IPS-18a (cell line): ENCODE data around the gene PABPN1L.

Experiments
- H3K27ac ChIP-seq: one replicate; pipeline ENCODE4 v1.5.1; 2013; ENCODE audit warnings: low read length
- H3K27me3 ChIP-seq: one replicate; pipeline ENCODE4 v1.6.1; 2013; ENCODE audit warnings: mild to moderate bottlenecking, low read length; ENCODE audit not compliant: control insufficient read depth, insufficient read depth
- H3K36me3 ChIP-seq: one replicate; pipeline ENCODE4 v1.6.1; 2013; ENCODE audit warnings: low read depth, low read length; ENCODE audit not compliant: control insufficient read depth
- H3K4me1 ChIP-seq: one replicate; pipeline ENCODE4 v1.6.1; 2013; ENCODE audit warnings: low read depth, low read length; ENCODE audit not compliant: control insufficient read depth
- H3K4me3 ChIP-seq: one replicate; pipeline ENCODE4 v1.5.1; 2013; ENCODE audit warnings: low read length
- H3K9ac ChIP-seq: one replicate; pipeline ENCODE4 v1.6.1; 2013; ENCODE audit warnings: mild to moderate bottlenecking, low read length, moderate library complexity
- H3K9me3 ChIP-seq: one replicate; pipeline ENCODE4 v1.6.1; 2013; ENCODE audit warnings: low read depth, low read length; ENCODE audit not compliant: control insufficient read depth

Gene PABPN1L

DNA sequence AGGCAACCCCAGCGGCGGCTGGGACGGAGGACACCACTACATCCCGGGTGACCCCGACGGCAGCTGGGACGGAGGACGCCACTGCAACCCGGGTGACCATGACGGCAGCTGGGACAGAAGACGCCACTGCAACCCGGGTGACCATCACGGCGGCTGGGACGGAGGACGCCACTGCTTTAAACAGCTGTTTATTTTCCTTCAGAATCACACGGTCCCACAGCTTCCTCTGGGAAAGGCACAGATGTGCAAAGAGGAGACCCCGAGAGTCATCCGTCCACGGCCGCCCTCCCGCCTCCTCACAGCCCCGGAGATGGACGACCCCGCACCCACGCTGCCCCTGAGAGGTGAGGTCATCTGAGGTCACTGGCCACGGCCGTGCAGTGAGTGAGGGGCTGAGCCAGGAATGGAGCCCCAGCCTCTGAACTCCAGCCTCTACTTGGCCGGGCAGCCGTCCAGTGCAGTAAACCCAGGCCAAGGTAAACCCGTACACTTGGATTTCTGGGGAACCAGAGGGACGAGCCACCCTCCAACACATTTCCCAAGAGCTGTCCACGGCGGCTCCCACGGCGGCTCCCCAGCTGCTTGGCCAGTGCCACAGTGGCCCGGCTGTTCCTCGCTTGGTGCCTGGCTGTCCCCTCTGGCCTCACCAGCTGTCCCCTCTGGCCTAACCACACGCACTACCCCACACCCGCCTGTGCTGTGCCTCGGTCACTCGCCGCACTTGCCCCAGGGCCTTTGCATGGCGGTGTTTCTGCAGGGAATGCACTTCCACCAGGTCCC is 43.2 kb upstream of the PABPN1L start:
- no peaks in the 10 kb centered on the region for H3K36me3 ChIP-seq
- H3K4me3 ChIP-seq = no peak overlapping the region
- no peak overlapping the region for H3K9ac ChIP-seq
- no peak overlapping the region for H3K27ac ChIP-seq
- H3K9me3 ChIP-seq = no peaks in the 10 kb centered on the region
- peaks cover 4% of the 10 kb centered on the region for H3K4me1 ChIP-seq
- H3K27me3 ChIP-seq = no peaks in the 10 kb centered on the region

DNA sequence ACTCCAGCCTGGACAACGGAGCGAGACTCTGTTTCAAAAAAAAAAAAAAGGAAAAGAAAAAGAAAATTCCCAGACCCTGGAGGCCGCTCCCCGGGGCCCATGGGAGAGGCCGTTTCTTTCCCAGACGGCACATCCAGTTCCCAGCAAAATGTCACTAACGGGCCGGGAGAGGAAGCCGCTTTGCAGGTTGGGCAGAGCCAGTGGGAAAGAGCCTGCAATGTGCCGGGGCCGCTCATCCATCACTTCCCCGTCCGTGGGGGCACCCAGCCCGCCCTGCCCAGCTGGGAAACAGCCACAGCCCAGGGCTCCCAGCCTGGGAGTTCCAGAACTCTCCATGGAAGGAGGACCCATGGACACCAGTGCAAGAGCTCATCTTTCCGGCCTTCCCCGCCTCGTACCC is 41.8 kb upstream of the PABPN1L start:
- Histone ChIP-seq H3K9ac (no peak overlapping the region), H3K4me1 (peaks cover 4% of the 10 kb centered on the region), H3K4me3 (no peak overlapping the region), H3K9me3 (no peaks in the 10 kb centered on the region), H3K27me3 (no peaks in the 10 kb centered on the region), H3K36me3 (no peaks in the 10 kb centered on the region), H3K27ac (no peak overlapping the region)

DNA sequence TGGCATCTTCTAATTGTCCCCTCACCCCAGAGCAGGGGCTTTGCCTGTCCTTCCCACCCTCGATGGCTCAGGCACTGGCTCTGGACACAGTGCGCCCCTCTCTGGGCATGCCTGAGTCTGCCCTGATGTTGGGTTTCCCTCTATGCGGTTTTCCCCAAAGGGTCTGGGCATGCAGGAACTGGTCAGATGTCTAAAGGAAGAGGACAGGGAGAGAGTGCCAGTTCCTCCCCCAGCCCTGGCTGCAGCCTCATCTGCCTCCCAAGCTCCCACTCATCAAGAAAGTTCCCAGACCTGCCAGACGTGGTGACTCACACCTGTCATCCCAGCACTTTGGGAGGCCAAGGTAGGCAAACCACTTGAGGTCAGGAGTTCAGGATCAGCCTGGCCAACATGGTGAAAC is 41.3 kb upstream of the PABPN1L start:
- no peaks in the 10 kb centered on the region for H3K36me3 ChIP-seq
- no peak overlapping the region for H3K27ac ChIP-seq
- no peaks in the 10 kb centered on the region for H3K9me3 ChIP-seq
- H3K4me3 ChIP-seq = no peak overlapping the region
- H3K4me1 ChIP-seq = peaks cover 4% of the 10 kb centered on the region
- no peak overlapping the region for H3K9ac ChIP-seq
- no peaks in the 10 kb centered on the region for H3K27me3 ChIP-seq

DNA sequence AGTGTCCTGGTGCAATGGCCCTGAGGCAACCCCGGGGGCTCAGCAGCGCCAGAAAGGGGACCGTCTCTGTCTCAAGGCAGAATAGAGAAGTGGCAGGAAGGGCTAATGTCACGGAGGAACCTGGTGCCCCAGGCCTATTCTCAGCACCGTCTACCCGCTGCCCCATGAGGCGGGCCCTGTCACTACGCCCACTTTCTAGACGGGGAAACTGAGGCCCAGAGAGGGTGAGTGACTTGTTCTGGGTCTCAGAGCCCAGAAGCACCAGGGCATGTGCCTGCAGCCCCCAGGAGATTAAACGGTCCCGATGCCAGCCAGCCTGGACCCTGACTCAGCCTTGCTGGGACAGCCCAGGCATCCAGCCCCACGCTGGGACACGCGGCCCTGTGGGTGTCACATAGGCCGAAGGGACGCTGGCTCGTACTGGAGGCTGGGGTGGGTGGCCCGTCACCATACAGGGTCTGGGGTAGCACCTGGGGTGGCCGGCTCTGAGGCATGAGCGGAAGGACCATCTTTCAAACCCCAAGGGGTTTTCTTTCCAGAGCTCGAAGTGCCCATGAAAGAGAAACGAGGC is 40.2 kb upstream of the PABPN1L start:
- no peaks in the 10 kb centered on the region for H3K36me3 ChIP-seq
- H3K27ac ChIP-seq = no peak overlapping the region
- H3K4me1 ChIP-seq = peaks cover 4% of the 10 kb centered on the region
- H3K4me3 ChIP-seq = no peak overlapping the region
- H3K27me3 ChIP-seq = no peaks in the 10 kb centered on the region
- H3K9me3 ChIP-seq = no peaks in the 10 kb centered on the region
- no peak overlapping the region for H3K9ac ChIP-seq

DNA sequence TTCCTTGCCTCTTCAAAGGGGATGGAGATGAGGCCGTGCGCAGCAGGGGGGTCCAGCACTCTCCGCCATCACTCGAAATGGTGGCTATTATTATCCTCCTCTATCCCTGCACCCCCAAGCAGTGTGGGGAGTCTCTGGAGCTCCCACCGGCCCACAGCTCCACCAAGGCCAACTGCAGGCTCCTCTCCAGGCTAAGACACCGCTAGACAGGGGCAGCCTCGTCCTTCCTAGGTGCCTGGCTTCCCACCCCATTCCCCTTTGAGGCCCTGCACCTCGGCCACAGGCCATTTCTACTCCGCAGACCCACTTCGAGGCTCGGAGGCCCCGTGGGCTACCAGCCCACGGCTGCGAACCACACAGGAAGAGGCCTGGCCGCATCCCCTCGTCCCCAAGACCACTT is 39.6 kb upstream of the PABPN1L start:
- Histone ChIP-seq H3K36me3 (no peaks in the 10 kb centered on the region), H3K9me3 (no peaks in the 10 kb centered on the region), H3K4me3 (no peak overlapping the region), H3K27ac (no peak overlapping the region), H3K27me3 (no peaks in the 10 kb centered on the region), H3K4me1 (peaks cover 4% of the 10 kb centered on the region), H3K9ac (no peak overlapping the region)

DNA sequence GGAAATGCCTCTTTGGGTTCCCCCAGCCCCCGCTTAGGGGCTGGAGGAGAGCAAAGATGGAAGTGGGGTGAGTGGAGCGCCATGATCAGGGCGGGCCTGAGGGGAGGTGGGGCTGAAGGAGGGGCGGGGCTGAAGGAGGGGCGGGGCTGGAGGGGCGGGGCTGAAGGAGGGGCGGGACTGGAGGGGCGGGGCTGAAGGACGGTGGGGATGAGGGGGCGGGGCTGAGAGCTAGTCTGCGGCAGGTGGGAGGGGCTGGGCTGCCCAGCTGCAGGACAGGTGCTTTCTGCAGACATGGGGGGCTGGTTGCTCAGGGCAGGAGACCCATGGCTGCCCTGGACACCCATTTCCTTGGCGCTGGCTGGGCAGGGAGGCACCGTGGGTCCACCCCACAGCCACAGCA is 39.1 kb upstream of the PABPN1L start:
- H3K36me3 ChIP-seq = no peaks in the 10 kb centered on the region
- H3K9me3 ChIP-seq = no peaks in the 10 kb centered on the region
- H3K27ac ChIP-seq = no peak overlapping the region
- H3K9ac ChIP-seq = no peak overlapping the region
- no peaks in the 10 kb centered on the region for H3K27me3 ChIP-seq
- H3K4me1 ChIP-seq = peaks cover 4% of the 10 kb centered on the region
- H3K4me3 ChIP-seq = no peak overlapping the region

DNA sequence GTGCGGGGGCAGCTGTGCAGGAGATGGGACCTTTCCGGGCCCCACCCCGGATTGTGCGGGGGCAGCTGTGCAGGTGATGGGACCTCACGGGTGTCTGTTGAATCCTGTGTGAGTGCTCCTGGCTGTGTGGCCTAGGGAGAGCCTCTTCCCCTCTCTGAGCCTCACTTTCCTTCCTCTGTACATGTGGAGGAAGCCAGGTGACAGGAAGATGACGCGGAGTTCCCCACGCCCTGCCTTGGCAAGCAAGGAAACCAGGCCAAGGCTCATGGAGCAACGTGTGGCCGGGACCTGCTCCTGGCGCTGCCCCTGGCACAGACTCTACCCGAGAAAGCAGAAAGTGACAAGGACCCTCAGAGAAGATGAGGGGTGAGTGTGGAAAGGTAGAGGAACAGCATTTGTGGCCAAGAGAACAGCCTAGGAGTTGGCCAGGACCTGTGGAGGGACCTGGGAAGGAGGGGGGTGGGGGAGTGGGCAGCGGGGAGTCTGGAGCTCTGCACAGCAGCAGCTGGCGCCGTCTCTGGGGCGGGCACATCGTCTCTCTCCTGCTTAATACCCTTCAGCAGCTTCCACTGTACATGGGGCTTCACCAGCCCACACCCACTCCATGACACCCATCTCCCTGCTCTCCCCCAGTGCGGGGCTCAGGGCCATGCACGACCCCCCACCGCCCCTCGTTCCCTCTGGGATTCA is 38.4 kb upstream of the PABPN1L start:
- Histone ChIP-seq H3K27me3 (no peaks in the 10 kb centered on the region), H3K4me1 (peaks cover 4% of the 10 kb centered on the region), H3K27ac (no peak overlapping the region), H3K4me3 (no peak overlapping the region), H3K9ac (no peak overlapping the region), H3K36me3 (no peaks in the 10 kb centered on the region), H3K9me3 (no peaks in the 10 kb centered on the region)

DNA sequence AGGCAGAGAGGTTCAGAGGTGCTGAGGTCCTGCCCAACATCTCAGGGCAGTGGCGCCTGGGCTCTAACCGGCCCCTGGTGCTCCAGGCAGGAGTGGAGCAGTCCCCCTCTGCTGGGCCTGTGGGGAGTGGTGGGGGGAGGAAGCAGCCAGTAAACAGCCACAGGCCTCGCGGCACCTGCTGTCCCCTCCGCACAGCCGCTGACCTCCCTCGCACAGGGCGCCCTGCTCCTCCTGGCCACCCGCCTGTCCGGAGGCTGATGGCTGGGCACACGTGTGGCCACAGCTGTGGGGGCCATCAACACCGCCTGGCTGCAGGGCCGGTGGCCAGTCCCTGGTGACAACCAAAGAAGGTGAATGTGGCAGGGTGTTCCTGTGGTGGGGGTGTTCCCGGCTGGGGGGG is 36.8 kb upstream of the PABPN1L start:
- Histone ChIP-seq H3K36me3 (no peaks in the 10 kb centered on the region), H3K27me3 (no peaks in the 10 kb centered on the region), H3K9me3 (no peaks in the 10 kb centered on the region), H3K4me1 (peaks cover 4% of the 10 kb centered on the region), H3K4me3 (no peak overlapping the region), H3K27ac (no peak overlapping the region), H3K9ac (no peak overlapping the region)

DNA sequence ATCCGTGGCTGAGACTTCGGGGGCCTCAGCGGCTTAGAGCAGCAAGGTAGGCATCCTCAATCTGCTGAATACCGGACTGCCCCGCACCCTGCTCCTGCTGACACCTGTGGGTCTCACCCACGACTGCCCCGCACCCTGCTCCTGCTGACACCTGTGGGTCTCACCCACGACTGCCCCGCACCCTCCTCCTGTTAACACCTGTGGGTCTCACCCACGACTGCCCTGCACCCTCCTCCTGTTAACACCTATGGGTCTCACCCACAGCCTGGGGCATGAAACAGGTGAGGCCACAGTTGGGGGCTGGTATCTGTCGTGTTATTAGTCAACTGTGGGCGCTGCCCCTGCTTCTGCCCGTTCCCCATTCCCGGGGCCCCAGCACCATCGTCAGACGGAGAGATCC is 36.3 kb upstream of the PABPN1L start:
- H3K4me1 ChIP-seq = peaks cover 4% of the 10 kb centered on the region
- no peak overlapping the region for H3K9ac ChIP-seq
- no peaks in the 10 kb centered on the region for H3K36me3 ChIP-seq
- H3K4me3 ChIP-seq = no peak overlapping the region
- H3K9me3 ChIP-seq = no peaks in the 10 kb centered on the region
- no peaks in the 10 kb centered on the region for H3K27me3 ChIP-seq
- no peak overlapping the region for H3K27ac ChIP-seq

DNA sequence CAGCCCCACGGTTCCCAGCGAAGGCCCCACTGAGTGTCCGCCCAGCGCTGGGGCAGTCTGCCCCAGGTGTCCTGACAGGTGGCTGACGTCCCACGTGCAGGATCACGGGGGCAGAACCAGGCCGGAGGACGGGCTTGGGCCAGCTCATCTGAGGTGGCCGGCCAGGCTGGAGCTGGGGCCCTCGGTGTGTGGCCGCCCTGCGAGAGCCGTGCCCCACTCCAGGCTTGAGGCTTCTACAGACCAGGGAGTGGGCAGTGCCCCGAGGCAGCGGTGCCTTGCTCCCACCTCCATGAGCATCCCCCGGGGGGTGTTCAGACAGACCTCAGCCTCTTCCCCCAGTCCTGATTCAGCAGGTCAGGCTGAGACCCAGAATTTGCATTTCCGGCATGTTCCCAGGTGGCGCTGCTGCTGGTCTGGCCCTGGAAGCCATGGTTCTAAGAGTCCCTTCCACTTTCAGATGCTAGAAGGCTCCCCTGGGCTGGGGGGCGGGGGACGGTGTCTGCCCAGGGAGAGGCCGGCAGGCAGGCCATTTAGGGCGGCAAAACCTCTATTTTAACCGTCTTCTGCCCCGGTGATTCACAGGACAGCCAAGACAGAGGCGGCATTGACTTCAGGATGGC is 35.4 kb upstream of the PABPN1L start:
- Histone ChIP-seq H3K9me3 (no peaks in the 10 kb centered on the region), H3K4me3 (no peak overlapping the region), H3K27ac (no peak overlapping the region), H3K27me3 (no peaks in the 10 kb centered on the region), H3K4me1 (peaks cover 4% of the 10 kb centered on the region), H3K36me3 (no peaks in the 10 kb centered on the region), H3K9ac (no peak overlapping the region)

DNA sequence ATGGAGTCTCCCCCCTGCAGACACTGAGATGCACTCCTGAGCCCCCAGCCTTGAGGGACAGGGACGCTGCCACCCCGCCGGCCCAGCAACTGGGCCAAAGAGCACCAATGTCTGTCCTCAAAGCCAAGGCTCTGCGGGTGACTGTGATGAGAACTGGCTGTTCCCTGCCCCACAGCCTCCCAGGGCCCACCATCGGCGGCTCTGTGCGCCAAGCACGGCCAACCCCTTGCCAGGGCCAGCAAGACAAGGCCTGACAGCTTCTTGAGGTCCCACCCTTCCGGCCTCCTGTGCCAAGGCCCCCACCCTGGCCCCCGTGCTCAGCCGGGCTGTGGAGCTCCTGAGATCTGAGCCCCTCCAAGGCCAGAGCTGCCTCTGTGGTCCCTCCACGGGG is 34.2 kb upstream of the PABPN1L start:
- Histone ChIP-seq H3K4me1 (peaks cover 4% of the 10 kb centered on the region), H3K36me3 (no peaks in the 10 kb centered on the region), H3K9ac (no peak overlapping the region), H3K27me3 (no peaks in the 10 kb centered on the region), H3K9me3 (no peaks in the 10 kb centered on the region), H3K4me3 (no peak overlapping the region), H3K27ac (no peak overlapping the region)
